ENCODE results near the gene CNKSR2. TPM values are rescaled to one million over a fixed set of nuclear protein-coding genes. Genes with fewer than 3 reads are reported as not detected.

CNKSR2 gene
- total and polyA plus RNA-seq, 2 experiments from 2014 or later, result 13.9 to 40.9 TPM

DNA sequence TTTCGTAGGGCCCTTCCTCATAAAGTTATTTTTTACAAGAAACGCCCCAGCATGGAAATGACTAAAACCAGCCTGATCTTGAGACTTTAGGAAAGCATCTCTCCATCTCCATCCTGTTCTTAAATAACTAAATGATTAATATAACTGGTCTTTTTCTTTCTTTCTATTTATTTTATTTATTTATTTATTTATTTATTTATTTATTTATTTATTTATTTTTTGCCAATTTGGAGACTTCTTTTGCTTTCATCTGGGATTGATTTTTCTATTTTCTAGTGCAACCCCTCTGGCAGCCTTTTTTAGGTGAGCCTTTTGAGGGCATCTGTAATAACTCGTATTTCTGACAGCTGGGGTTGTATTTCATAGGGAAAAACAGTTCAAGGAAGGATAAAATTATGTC, 285.1 kb downstream of the CNKSR2 start:
- H3K4me1 Mint-ChIP-seq, result peaks cover 4% of the 10 kb centered on the region; the same call in 2 of the 3 replicates
- TF ChIP-seq ZNF331 (CRISPR knock-in tag; IDR thresholded peaks at IDR 0.05; ENCODE audit: low read depth) (no peak), POLR2AphosphoS5 (IDR thresholded peaks at IDR 0.05; ENCODE audit: low read depth) (no peak), NANOG (IDR thresholded peaks at IDR 0.05; ENCODE audit: borderline replicate concordance) (no peak), EZH2phosphoT487 (IDR thresholded peaks at IDR 0.05; ENCODE audit: unreplicated experiment) (no peak), CREB1 (CRISPR knock-in tag; IDR thresholded peaks at IDR 0.05; ENCODE audit: low read depth) (no peak), ZNF114 (CRISPR knock-in tag; IDR thresholded peaks at IDR 0.05) (no peak), STAT1 (IDR thresholded peaks at IDR 0.05; ENCODE audit: unreplicated experiment) (no peak), JUNB (IDR thresholded peaks at IDR 0.05; ENCODE audit: unreplicated experiment) (no peak), EZH2 (IDR thresholded peaks at IDR 0.05; ENCODE audit: low read depth, unreplicated experiment) (no peak)
- TF ChIP-seq, protein P1, sequence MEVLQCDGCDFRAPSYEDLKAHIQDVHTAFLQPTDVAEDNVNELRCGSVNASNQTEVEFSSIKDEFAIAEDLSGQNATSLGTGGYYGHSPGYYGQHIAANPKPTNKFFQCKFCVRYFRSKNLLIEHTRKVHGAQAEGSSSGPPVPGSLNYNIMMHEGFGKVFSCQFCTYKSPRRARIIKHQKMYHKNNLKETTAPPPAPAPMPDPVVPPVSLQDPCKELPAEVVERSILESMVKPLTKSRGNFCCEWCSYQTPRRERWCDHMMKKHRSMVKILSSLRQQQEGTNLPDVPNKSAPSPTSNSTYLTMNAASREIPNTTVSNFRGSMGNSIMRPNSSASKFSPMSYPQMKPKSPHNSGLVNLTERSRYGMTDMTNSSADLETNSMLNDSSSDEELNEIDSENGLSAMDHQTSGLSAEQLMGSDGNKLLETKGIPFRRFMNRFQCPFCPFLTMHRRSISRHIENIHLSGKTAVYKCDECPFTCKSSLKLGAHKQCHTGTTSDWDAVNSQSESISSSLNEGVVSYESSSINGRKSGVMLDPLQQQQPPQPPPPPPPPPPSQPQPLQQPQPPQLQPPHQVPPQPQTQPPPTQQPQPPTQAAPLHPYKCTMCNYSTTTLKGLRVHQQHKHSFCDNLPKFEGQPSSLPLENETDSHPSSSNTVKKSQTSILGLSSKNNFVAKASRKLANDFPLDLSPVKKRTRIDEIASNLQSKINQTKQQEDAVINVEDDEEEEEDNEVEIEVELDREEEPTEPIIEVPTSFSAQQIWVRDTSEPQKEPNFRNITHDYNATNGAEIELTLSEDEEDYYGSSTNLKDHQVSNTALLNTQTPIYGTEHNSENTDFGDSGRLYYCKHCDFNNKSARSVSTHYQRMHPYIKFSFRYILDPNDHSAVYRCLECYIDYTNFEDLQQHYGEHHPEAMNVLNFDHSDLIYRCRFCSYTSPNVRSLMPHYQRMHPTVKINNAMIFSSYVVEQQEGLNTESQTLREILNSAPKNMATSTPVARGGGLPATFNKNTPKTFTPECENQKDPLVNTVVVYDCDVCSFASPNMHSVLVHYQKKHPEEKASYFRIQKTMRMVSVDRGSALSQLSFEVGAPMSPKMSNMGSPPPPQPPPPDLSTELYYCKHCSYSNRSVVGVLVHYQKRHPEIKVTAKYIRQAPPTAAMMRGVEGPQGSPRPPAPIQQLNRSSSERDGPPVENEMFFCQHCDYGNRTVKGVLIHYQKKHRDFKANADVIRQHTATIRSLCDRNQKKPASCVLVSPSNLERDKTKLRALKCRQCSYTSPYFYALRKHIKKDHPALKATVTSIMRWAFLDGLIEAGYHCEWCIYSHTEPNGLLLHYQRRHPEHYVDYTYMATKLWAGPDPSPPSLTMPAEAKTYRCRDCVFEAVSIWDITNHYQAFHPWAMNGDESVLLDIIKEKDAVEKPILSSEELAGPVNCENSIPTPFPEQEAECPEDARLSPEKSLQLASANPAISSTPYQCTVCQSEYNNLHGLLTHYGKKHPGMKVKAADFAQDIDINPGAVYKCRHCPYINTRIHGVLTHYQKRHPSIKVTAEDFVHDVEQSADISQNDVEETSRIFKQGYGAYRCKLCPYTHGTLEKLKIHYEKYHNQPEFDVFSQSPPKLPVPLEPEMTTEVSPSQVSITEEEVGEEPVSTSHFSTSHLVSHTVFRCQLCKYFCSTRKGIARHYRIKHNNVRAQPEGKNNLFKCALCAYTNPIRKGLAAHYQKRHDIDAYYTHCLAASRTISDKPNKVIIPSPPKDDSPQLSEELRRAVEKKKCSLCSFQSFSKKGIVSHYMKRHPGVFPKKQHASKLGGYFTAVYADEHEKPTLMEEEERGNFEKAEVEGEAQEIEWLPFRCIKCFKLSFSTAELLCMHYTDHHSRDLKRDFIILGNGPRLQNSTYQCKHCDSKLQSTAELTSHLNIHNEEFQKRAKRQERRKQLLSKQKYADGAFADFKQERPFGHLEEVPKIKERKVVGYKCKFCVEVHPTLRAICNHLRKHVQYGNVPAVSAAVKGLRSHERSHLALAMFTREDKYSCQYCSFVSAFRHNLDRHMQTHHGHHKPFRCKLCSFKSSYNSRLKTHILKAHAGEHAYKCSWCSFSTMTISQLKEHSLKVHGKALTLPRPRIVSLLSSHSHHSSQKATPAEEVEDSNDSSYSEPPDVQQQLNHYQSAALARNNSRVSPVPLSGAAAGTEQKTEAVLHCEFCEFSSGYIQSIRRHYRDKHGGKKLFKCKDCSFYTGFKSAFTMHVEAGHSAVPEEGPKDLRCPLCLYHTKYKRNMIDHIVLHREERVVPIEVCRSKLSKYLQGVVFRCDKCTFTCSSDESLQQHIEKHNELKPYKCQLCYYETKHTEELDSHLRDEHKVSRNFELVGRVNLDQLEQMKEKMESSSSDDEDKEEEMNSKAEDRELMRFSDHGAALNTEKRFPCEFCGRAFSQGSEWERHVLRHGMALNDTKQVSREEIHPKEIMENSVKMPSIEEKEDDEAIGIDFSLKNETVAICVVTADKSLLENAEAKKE (CRISPR knock-in tag; IDR thresholded peaks at IDR 0.05), result no peak
- TF ChIP-seq, protein P2, sequence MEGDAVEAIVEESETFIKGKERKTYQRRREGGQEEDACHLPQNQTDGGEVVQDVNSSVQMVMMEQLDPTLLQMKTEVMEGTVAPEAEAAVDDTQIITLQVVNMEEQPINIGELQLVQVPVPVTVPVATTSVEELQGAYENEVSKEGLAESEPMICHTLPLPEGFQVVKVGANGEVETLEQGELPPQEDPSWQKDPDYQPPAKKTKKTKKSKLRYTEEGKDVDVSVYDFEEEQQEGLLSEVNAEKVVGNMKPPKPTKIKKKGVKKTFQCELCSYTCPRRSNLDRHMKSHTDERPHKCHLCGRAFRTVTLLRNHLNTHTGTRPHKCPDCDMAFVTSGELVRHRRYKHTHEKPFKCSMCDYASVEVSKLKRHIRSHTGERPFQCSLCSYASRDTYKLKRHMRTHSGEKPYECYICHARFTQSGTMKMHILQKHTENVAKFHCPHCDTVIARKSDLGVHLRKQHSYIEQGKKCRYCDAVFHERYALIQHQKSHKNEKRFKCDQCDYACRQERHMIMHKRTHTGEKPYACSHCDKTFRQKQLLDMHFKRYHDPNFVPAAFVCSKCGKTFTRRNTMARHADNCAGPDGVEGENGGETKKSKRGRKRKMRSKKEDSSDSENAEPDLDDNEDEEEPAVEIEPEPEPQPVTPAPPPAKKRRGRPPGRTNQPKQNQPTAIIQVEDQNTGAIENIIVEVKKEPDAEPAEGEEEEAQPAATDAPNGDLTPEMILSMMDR (conservative IDR thresholded peaks at IDR 0.05; ENCODE audit: low read depth in 2 of 2), result no peak
- TF ChIP-seq, protein P3, sequence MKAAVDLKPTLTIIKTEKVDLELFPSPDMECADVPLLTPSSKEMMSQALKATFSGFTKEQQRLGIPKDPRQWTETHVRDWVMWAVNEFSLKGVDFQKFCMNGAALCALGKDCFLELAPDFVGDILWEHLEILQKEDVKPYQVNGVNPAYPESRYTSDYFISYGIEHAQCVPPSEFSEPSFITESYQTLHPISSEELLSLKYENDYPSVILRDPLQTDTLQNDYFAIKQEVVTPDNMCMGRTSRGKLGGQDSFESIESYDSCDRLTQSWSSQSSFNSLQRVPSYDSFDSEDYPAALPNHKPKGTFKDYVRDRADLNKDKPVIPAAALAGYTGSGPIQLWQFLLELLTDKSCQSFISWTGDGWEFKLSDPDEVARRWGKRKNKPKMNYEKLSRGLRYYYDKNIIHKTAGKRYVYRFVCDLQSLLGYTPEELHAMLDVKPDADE (IDR thresholded peaks at IDR 0.05), result no peak
- TF ChIP-seq, protein P4, sequence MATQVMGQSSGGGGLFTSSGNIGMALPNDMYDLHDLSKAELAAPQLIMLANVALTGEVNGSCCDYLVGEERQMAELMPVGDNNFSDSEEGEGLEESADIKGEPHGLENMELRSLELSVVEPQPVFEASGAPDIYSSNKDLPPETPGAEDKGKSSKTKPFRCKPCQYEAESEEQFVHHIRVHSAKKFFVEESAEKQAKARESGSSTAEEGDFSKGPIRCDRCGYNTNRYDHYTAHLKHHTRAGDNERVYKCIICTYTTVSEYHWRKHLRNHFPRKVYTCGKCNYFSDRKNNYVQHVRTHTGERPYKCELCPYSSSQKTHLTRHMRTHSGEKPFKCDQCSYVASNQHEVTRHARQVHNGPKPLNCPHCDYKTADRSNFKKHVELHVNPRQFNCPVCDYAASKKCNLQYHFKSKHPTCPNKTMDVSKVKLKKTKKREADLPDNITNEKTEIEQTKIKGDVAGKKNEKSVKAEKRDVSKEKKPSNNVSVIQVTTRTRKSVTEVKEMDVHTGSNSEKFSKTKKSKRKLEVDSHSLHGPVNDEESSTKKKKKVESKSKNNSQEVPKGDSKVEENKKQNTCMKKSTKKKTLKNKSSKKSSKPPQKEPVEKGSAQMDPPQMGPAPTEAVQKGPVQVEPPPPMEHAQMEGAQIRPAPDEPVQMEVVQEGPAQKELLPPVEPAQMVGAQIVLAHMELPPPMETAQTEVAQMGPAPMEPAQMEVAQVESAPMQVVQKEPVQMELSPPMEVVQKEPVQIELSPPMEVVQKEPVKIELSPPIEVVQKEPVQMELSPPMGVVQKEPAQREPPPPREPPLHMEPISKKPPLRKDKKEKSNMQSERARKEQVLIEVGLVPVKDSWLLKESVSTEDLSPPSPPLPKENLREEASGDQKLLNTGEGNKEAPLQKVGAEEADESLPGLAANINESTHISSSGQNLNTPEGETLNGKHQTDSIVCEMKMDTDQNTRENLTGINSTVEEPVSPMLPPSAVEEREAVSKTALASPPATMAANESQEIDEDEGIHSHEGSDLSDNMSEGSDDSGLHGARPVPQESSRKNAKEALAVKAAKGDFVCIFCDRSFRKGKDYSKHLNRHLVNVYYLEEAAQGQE (IDR thresholded peaks at IDR 0.05; ENCODE audit: unreplicated experiment), result no peak
- Histone ChIP-seq H3K79me2 (replicated peaks; ENCODE audit: insufficient read depth) (no peaks in the 10 kb centered on the region), H3K27ac (ENCODE audit: low read depth) (no peak overlapping the region), H3K4me3 (peak overlapping the region; percentile 61), H3K9me2 (ENCODE audit: insufficient read depth) (no peaks in the 10 kb centered on the region), H3K27me3 (ENCODE audit: insufficient read depth) (peaks cover 8% of the 10 kb centered on the region; the same call in 1 of the 2 replicates), H3K36me3 (ENCODE audit: insufficient read depth) (no peaks in the 10 kb centered on the region), H3F3A (replicated peaks; ENCODE audit: low read depth) (no peaks in the 10 kb centered on the region), H3K4me2 (peak overlapping the region; percentile 73; the same call in 1 of the 2 replicates), H4K20me1 (replicated peaks; ENCODE audit: insufficient read depth) (no peaks in the 10 kb centered on the region), H2AFZ (peak overlapping the region; percentile 74; the same call in 1 of the 2 replicates), H3K4me1 (ENCODE audit: insufficient read depth) (no peaks in the 10 kb centered on the region)
- H3K27ac Mint-ChIP-seq, result no peak overlapping the region
- peaks cover 6% of the 10 kb centered on the region for H3K27me3 Mint-ChIP-seq (ENCODE audit: insufficient read depth, low read depth, poor library complexity)
- peak overlapping the region; percentile 74 for H3K4me3 Mint-ChIP-seq
- DNase-seq (ENCODE audit: low spot score) (no peak), ATAC-seq (no peak)
- peaks cover 3% of the 10 kb centered on the region; the same call in 1 of the 3 replicates for H3K9me3 Mint-ChIP-seq
- H3K36me3 Mint-ChIP-seq (ENCODE audit: low read depth), result peaks cover 2% of the 10 kb centered on the region; the same call in 1 of the 3 replicates
